CMK (cell line): ENCODE measurements around the gene KLK13.

Source experiments
- DNase-seq: peaks from one replicate; pipeline ENCODE4 v3.0.0-alpha.2; 2010; ENCODE audit warnings: low read depth

The KLK13 gene

GRCh38 chr19:51091895-51092873 lies 27.3 kb upstream of the KLK13 start:
- no peak for DNase-seq

- DNase-seq = no peak
These were observed 26.2 kb upstream of the KLK13 start for GRCh38 chr19:51091126-51091525.

GRCh38 chr19:51090471-51090870 lies 25.6 kb upstream of the KLK13 start:
- DNase-seq = no peak

- no peak for DNase-seq
These were observed 24.9 kb upstream of the KLK13 start for GRCh38 chr19:51089786-51090185.

- DNase-seq = no peak
These were observed 21.4 kb upstream of the KLK13 start for GRCh38 chr19:51086153-51086850.

GRCh38 chr19:51084505-51084904 lies 19.6 kb upstream of the KLK13 start:
- no peak for DNase-seq

GRCh38 chr19:51083783-51084182 lies 18.9 kb upstream of the KLK13 start:
- DNase-seq = no peak

GRCh38 chr19:51083181-51083580 lies 18.3 kb upstream of the KLK13 start:
- no peak for DNase-seq

GRCh38 chr19:51082611-51083010 lies 17.7 kb upstream of the KLK13 start, which contains the start of gene KLK14:
TSS of gene KLK14 (minus strand) at chr19:51082887. CDS start at chr19:51082614, 273 bp downstream.
- DNase-seq = no peak

GRCh38 chr19:51081476-51081875 lies 16.6 kb upstream of the KLK13 start:
- no peak for DNase-seq

- no peak for DNase-seq
These were observed 14.7 kb upstream of the KLK13 start for GRCh38 chr19:51079481-51080110.

- no peak for DNase-seq
These were observed 13.8 kb upstream of the KLK13 start for GRCh38 chr19:51078731-51079130.

GRCh38 chr19:51078104-51078503 lies 13.2 kb upstream of the KLK13 start:
- DNase-seq = no peak

- no peak for DNase-seq
These were observed 11.8 kb upstream of the KLK13 start for GRCh38 chr19:51076631-51077213.

- no peak for DNase-seq
These were observed 11.1 kb upstream of the KLK13 start for GRCh38 chr19:51075998-51076397.

- no peak for DNase-seq
These were observed 6.2 kb upstream of the KLK13 start for GRCh38 chr19:51071095-51071405.

GRCh38 chr19:51070334-51071094 lies 5.6 kb upstream of the KLK13 start:
- DNase-seq = no peak

GRCh38 chr19:51066393-51067186 lies 1.7 kb upstream of the KLK13 start:
- no peak for DNase-seq

- no peak for DNase-seq
These were observed 499 bp upstream of the KLK13 start for GRCh38 chr19:51065221-51065960.

GRCh38 chr19:51063664-51064063 lies 1.2 kb downstream of the KLK13 start:
- no peak for DNase-seq
